Measurements from ENCODE around the gene CSTB.

CSTB gene

DNA sequence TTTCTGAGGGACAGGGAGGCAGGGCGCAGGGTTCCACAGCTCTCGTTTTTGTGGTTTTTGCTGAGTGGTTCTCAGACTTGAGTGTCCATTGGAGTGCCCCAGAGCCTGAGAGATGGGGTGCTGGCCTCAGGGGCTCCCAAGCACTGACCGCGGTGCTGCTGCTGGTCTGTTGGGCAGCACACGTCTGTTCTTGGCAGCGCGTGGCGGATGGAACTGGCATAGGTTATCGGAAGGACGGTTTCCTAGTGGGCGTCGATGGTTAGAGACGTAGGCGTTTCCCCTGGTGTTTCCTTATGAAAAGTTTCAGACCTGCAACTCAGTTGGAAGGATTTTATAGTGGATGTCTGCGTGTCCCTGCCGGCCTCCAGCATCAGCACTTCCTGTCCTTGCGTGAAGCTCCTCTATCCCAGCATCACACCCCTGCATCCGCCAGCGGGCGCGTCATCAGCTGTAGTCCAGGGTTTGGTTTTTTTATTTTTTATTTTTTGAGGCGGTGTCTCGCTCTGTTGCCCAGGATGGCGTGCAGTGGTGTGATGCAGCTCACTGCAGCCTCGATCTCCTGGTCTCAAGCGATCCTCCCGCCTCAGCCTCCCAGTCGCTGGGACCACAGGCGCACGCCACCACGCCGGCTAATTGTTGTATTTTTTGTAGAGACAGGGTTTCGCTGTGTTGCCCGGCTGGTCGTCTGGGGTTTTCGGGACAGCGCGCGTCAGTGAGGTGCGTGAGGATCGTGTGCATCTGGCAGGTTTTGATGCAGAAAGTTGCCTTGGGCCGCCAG lies 25.1 kb upstream of the CSTB start:
- H3K9me3 Mint-ChIP-seq, result no peaks in the 10 kb centered on the region
- H3K4me3 Mint-ChIP-seq, result no peak overlapping the region
- H3K27ac Mint-ChIP-seq, result no peak overlapping the region
- H3K4me1 Mint-ChIP-seq, result no peaks in the 10 kb centered on the region
- no peaks in the 10 kb centered on the region for H3K27me3 Mint-ChIP-seq
- peaks cover 7% of the 10 kb centered on the region for H3K36me3 Mint-ChIP-seq

DNA sequence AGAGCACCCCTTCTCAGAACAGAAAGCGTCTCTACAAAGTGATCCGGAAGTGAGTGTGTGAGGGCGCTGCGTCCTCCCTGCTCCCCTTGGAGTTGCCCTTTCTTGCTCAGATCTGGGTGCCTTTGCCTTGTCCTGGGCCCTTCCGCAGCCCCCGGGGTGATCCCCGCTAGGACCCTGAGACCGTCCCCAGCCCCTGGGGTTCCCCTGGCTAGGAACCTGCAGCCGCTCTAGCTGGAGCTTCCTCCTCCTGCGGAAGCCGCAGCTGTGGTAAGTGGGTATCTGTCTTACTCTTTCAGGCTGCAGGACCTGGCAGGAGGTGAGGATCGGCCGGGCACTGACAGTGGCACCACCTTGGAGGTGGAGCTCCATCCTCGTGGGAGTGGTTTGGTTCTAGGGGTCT lies 24.5 kb upstream of the CSTB start:
- H3K27ac Mint-ChIP-seq, result no peak overlapping the region
- peaks cover 7% of the 10 kb centered on the region for H3K36me3 Mint-ChIP-seq
- H3K9me3 Mint-ChIP-seq, result no peaks in the 10 kb centered on the region
- no peaks in the 10 kb centered on the region for H3K27me3 Mint-ChIP-seq
- H3K4me3 Mint-ChIP-seq, result no peak overlapping the region
- H3K4me1 Mint-ChIP-seq, result no peaks in the 10 kb centered on the region

DNA sequence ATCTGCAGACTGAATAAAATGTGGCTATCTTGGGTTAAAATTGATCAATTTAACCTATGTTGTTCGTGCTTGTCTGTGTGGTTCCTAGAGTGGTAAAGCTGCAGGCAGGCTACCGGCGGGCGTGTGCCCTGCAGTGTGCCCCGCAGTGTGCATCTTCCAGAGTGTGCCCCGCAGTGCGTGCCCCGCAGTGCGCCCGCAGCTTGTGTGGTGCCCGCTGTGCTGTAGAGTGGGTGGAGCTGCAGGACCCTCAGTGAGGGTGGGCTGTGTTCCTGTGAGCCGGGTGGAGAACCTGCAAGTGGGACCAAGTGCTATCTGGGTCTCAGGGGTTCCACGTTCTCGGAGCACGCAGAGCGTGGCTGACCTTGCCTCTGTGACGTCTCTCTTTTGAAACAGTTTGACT lies 24.0 kb upstream of the CSTB start:
- H3K9me3 Mint-ChIP-seq, result no peaks in the 10 kb centered on the region
- no peak overlapping the region for H3K4me3 Mint-ChIP-seq
- H3K36me3 Mint-ChIP-seq, result peaks cover 8% of the 10 kb centered on the region
- no peak overlapping the region for H3K27ac Mint-ChIP-seq
- H3K27me3 Mint-ChIP-seq, result no peaks in the 10 kb centered on the region
- no peaks in the 10 kb centered on the region for H3K4me1 Mint-ChIP-seq

DNA sequence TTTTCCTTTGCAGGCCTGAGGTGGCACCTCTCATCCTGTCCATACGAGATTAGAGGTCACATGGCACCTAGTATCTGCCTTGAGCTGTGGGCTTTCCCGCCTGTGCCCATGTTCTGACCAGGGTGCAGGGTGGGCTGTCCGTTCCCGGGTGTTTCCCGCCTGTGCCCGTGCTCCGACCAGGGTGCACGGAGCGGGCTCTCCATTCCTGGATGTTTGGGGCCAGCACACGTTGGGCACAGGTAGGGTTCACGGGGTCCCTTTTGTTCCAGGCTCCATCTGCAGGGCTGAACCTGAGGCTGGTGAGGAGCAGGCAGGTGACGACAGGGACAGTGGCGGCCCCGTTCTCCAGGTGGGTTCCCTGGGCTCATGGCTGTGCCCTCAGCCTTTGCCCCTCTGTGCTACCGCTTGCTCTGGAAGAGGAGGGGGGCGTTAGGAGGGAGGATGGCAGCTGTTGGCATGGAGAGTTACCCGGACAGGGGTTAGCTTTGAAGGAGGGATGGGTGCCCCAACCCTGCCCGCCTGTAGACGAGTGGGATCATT lies 23.3 kb upstream of the CSTB start:
- Mint-ChIP-seq H3K27ac (no peak overlapping the region), H3K36me3 (peaks cover 10% of the 10 kb centered on the region), H3K4me3 (no peak overlapping the region), H3K27me3 (no peaks in the 10 kb centered on the region), H3K4me1 (no peaks in the 10 kb centered on the region), H3K9me3 (no peaks in the 10 kb centered on the region)

DNA sequence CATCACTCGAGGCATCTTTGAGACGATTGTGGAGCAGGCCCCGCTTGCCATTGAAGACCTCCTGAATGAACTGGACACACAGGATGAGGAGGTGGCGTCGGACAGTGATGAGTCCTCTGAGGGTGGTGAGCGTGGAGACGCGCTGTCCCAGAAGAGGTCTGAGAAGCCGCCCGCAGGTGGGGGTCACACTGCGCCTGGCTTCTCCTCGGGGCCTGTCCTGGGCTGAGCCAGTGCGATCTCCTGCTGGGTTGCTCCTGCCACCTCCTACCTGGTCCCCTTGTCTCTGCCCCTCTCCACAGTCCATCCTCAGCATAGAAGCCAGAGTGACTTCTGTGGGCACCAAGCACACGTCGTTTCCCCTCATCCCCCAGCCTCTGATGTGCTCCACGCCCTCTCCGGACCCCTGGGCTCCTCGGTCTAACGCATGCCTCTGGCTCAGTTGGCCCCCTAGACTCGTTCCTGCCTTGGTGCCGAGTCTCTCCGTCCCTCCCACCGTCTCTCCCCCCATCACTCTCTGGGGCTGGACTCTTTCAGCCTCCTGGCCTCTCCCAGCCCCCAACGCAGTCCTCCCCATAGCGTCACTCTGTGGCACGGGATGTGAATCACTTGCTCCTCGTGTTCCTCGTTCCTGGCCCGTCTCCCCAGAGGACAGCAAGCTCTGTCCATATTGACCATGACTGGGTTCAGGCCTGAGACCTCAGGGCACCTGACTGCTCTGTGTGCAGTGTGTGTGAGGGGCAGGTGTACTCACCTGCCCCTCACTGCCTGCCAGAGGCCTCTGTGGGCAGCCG lies 22.0 kb upstream of the CSTB start:
- H3K36me3 Mint-ChIP-seq, result peaks cover 10% of the 10 kb centered on the region
- H3K27ac Mint-ChIP-seq, result no peak overlapping the region
- no peak overlapping the region for H3K4me3 Mint-ChIP-seq
- H3K4me1 Mint-ChIP-seq, result peaks cover 2% of the 10 kb centered on the region
- H3K9me3 Mint-ChIP-seq, result no peaks in the 10 kb centered on the region
- H3K27me3 Mint-ChIP-seq, result no peaks in the 10 kb centered on the region

DNA sequence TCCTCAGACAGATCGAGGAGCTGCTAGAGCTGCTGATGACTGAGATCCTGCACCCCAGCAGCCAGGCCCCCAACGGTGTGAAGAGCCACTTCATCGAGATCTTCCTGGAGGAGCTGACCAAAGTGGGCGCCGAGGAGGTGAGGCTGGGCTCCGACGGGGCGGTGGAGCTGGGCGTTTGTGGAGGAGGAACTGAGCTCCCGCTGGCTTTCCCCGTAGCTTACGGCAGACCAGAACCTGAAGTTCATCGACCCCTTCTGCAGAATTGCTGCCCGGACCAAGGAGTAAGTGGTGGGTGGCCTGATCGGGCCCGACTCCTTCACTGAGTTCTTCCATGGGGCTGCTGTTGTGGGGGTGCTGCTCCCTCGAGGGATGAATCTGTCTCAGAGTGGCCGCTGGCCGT lies 21.3 kb upstream of the CSTB start:
- no peaks in the 10 kb centered on the region for H3K27me3 Mint-ChIP-seq
- no peaks in the 10 kb centered on the region for H3K9me3 Mint-ChIP-seq
- H3K4me1 Mint-ChIP-seq, result peaks cover 7% of the 10 kb centered on the region
- peaks cover 10% of the 10 kb centered on the region for H3K36me3 Mint-ChIP-seq
- no peak overlapping the region for H3K4me3 Mint-ChIP-seq
- H3K27ac Mint-ChIP-seq, result no peak overlapping the region

DNA sequence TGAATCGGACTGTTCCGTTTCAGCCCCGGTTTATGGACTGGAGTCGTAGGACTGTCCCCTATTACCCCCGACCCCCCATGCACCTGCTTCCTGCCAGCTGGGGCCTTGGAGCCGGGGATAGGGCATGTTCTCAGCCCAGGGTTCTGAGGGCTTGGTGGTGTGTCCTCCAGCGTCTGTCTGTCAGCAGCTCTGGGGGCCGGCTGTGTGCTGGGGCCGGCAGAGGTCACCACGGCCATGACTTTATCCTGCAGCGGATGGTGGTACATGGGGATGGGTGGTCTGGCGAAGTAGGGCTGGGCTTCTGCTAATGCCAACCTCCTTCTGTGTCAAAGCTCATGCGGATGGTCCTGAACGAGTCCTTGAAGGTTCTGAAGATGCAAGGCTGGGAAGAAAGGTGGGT lies 18.7 kb upstream of the CSTB start:
- H3K27me3 Mint-ChIP-seq, result no peaks in the 10 kb centered on the region
- no peak overlapping the region for H3K27ac Mint-ChIP-seq
- H3K4me3 Mint-ChIP-seq, result no peak overlapping the region
- H3K4me1 Mint-ChIP-seq, result peaks cover 23% of the 10 kb centered on the region
- H3K9me3 Mint-ChIP-seq, result no peaks in the 10 kb centered on the region
- peaks cover 22% of the 10 kb centered on the region for H3K36me3 Mint-ChIP-seq

DNA sequence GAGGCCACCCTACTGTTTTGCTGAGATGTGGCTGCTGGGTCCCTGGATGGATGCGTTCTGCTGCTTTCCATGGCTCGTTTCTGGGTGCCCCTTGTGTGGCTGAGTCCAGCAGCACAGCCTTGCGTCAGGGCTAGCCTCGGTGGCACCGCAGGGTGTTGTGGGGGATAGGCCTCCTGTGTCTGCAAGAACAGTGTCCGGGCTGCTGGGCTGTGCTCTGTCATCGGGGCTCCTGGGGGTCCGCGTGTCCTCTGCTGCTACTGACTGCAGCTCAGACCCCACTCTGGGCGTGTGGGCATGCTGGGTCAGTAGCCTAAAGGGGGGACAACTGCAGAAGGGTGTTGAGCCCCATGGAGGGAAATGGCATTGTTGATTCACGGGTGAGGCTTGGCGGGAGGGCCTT lies 18.2 kb upstream of the CSTB start:
- Mint-ChIP-seq H3K9me3 (no peaks in the 10 kb centered on the region), H3K36me3 (peaks cover 22% of the 10 kb centered on the region), H3K27me3 (no peaks in the 10 kb centered on the region), H3K27ac (no peak overlapping the region), H3K4me3 (no peak overlapping the region), H3K4me1 (peaks cover 23% of the 10 kb centered on the region)

DNA sequence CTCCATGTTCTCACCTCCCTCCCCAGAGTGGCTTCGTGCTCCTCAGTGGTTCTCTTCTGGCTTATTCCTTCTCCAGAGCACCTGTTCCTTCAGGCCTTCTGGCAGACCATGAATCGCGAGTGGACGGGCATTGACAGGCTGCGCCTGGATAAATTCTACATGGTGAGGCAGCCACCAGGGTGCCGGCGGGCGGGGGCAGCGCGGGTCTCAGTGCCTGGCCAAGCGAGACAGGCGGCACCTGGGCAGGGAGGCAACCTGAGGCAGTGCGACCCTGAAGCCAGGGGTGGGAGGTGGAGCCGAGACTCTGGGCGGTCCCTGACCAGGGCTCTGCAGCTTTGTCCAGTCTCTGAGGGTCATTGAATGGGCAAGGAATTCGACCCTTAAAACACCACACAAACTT lies 17.1 kb upstream of the CSTB start:
- H3K36me3 Mint-ChIP-seq, result peaks cover 17% of the 10 kb centered on the region
- no peaks in the 10 kb centered on the region for H3K27me3 Mint-ChIP-seq

DNA sequence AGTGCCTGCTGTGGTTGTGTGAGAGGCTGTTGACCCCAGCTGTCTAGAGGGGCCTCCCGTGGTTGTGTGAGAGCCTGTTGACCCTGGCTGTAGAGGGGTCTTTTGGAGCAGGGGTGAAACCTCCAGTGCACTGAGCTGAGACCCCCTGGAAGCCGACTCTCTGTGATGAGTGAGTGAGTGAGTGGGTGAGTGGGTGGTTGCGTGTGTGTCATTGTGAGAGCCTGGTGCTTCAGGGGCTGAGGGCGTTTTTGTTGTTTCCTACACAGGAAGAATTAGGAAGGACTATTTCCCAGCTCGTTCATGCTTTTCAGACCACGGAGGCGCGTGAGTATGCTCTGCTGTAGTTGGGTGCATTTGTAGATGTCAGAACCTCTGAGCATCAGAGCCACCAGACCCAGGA lies 16.3 kb upstream of the CSTB start:
- H3K36me3 Mint-ChIP-seq, result peaks cover 15% of the 10 kb centered on the region

More for the DNA sequence above, 17.1 kb upstream of the CSTB start:
- H3K27ac Mint-ChIP-seq, result no peak overlapping the region
- H3K4me1 Mint-ChIP-seq, result peaks cover 23% of the 10 kb centered on the region
- H3K4me3 Mint-ChIP-seq, result no peak overlapping the region
- no peaks in the 10 kb centered on the region for H3K9me3 Mint-ChIP-seq

DNA sequence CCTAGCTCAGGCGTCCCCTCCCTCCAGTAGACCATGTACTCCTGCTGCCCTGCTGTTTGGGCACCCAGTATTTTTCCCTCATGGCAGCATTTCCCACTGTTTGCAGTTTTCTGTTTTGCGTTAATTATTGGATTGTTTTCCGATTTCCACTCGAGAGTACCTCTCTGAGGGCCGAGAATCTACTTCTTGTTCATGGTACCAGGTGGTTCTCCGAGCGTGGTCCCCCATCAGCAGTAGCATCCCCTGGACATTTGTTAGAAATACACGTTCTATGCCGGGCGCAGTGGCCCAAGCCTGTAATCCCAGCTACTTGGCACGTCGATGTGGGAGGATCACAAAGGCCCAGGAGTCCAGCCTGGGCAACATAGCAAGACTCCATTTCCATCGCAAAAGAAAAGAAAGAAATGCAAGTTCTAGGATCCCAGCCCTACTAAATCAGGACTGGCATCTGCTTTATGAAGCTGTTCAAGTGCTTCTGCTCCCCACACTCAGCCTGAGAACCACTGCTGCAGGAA lies 14.0 kb upstream of the CSTB start:
- H3K36me3 Mint-ChIP-seq, result peaks cover 13% of the 10 kb centered on the region
- H3K9me3 Mint-ChIP-seq, result no peaks in the 10 kb centered on the region
- peak overlapping the region; percentile 87 for H3K27ac Mint-ChIP-seq
- H3K4me3 Mint-ChIP-seq, result peak overlapping the region; percentile 93
- H3K4me1 Mint-ChIP-seq, result peaks cover 23% of the 10 kb centered on the region
- no peaks in the 10 kb centered on the region for H3K27me3 Mint-ChIP-seq

More for the DNA sequence above, 16.3 kb upstream of the CSTB start:
- H3K27me3 Mint-ChIP-seq, result no peaks in the 10 kb centered on the region
- H3K27ac Mint-ChIP-seq, result no peak overlapping the region
- H3K4me3 Mint-ChIP-seq, result peak overlapping the region; percentile 79
- no peaks in the 10 kb centered on the region for H3K9me3 Mint-ChIP-seq
- peaks cover 23% of the 10 kb centered on the region for H3K4me1 Mint-ChIP-seq

DNA sequence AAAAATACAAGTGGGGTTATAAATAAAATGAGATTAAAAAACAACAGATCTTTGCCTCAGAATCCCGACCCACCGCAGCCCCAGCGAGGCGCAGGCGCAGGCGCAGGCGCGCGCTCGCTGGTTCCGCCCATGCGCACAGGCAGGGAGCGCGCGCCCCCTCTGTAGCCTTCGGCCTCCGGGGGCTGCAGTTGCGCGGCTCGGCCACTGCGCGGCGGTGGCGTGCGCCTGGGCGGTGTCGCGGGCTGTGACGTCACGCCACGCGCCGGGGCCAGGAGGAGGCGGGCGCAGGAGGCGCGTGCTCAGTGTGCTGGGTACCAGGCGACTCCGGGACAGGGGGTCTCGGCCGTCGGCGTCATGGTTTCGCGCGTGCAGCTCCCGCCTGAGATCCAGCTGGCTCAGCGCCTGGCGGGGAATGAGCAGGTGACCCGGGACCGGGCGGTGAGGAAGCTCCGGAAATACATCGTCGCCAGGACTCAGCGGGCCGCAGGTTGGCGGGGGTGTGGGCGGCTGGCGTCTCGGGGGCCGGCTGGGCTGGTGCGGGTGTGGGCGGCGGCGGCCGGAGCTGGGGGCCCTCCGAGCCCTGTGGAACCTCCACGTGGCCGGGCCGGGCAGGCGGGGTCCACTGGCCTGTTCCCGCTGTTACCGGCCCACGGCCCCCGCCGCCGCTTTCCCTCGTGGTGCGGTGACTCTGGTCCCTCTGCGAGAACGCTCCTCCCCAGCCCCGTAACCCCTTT lies 13.3 kb upstream of the CSTB start, which contains the start of gene RRP1:
Gene RRP1 (plus strand): TSS at position 302 of the 734 bp plus-strand sequence. CDS start 53 bp downstream, at position 355.
- H3K27ac Mint-ChIP-seq, result peak within 1 kb of the TSS; percentile 91
- H3K36me3 Mint-ChIP-seq, result peaks cover 11% of the 10 kb centered on the region
- peak within 1 kb of the TSS; percentile 93 for H3K4me3 Mint-ChIP-seq
- H3K27me3 Mint-ChIP-seq, result no peaks in the 10 kb centered on the region
- H3K4me1 Mint-ChIP-seq, result peaks cover 23% of the 10 kb centered on the region
- no peaks in the 10 kb centered on the region for H3K9me3 Mint-ChIP-seq

DNA sequence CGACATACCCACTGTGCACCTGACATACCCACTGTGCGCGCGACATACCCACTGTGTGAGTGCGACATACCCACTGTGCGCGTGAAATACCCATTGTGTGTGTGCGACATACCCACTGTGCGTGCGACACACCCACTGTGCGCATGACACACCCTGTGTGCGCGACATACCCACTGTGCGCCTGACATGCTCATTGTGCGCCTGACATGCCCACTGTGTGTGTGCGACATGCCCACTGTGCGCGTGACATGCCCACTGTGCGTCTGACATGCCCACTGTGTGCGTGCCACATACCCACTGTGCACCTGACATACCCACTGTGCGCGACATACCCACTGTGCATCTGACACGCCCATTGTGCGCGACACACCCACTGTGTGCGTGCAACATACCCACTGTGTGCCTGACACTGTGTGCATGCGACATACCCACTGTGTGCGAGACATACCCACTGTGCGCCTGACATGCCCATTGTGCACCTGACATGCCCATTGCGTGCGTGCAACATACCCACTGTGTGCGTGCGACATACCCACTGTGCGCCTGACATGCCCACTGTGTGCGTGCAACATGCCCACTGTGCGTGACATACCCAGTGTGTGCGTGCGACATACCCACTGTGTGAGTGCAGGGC lies 10.8 kb upstream of the CSTB start:
- Mint-ChIP-seq H3K9me3 (no peaks in the 10 kb centered on the region), H3K4me3 (no peak overlapping the region), H3K36me3 (peaks cover 6% of the 10 kb centered on the region), H3K4me1 (peaks cover 27% of the 10 kb centered on the region), H3K27me3 (no peaks in the 10 kb centered on the region), H3K27ac (no peak overlapping the region)

DNA sequence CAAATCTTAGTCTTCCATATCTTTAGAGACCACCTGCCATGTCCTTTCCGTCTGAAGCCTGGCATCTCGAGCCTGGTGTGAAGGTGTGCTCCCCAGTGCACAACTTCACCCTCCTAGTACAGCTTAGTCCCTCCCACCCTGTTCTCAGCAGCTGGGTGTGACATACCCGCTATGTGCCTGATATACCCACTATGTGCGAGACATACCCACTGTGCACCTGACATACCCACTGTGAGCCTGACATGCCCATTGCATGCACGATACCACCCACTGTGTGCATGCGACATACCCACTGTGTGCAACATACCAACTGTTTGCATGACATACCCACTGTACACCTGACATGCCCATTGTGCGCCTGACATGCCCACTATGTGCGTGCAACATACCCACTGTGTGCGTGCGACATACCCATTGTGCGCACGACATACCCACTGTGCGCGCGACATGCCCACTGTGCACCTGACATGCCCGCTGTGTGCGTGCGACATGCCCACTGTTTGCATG lies 10.2 kb upstream of the CSTB start:
- Mint-ChIP-seq H3K4me1 (peaks cover 24% of the 10 kb centered on the region), H3K27me3 (no peaks in the 10 kb centered on the region), H3K27ac (no peak overlapping the region), H3K4me3 (no peak overlapping the region), H3K36me3 (peaks cover 5% of the 10 kb centered on the region), H3K9me3 (no peaks in the 10 kb centered on the region)

DNA sequence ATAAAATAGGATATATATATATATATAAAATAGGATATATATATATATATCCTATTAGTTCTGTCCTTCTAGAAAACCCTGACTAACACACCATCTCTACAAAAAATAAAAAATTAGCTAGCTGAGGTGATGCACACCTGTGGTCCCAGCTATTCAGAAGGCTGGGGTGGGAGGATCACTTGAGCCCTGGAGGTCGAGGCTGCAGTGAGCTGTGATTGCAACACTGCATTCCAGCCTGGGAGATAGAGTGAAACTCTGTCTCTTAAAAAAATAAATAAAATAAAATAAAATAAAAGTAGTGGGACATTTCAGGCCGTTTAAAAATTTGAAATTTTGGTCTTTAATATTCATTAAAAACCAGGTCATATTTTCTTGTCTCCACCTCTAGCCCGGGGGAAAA lies 9.0 kb upstream of the CSTB start:
- Mint-ChIP-seq H3K36me3 (peaks cover 2% of the 10 kb centered on the region), H3K4me3 (no peak overlapping the region), H3K27me3 (no peaks in the 10 kb centered on the region), H3K4me1 (peaks cover 16% of the 10 kb centered on the region), H3K9me3 (no peaks in the 10 kb centered on the region), H3K27ac (no peak overlapping the region)
